ENCODE results near the gene ICOS. TPM values are rescaled to one million over a fixed set of nuclear protein-coding genes. Genes with fewer than 3 reads are reported as not detected.

Gene ICOS
- polyA plus RNA-seq, 2 donors = 0.04 to 0.12 TPM

Other genes starting within 250 kb of the ICOS start
- under 1 TPM; 0.09 to 0.10 TPM for gene CD28, start 230.1 kb upstream of the ICOS start, polyA plus RNA-seq
- under 1 TPM; 0.24 to 0.32 TPM for gene CTLA4, start 69.0 kb upstream of the ICOS start, polyA plus RNA-seq